Measurements from ENCODE around the gene ADGRG7.

DNA sequence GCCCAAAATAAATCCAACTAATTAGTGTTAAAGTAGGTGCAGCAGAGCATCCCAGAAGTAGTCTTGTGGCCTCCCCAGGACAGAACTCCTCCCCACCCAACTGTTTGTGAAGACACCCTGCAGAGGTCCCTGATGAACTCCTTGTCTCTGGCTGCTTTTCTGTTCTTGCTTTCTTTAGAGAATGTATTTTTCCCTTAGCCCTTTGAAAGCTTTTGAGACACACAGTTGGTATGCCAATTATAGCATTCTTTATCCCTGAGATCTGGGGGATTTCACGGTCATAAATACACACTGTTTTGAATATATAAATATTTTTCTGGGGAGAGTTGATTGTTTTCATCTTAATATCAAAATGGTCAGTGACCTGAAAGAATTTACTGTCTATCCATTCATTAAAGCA lies 109.7 kb downstream of the ADGRG7 start:
- TF ChIP-seq POLR2A (IDR thresholded peaks at IDR 0.05; ENCODE audit: low read depth): no peak
- TF ChIP-seq, protein P1, sequence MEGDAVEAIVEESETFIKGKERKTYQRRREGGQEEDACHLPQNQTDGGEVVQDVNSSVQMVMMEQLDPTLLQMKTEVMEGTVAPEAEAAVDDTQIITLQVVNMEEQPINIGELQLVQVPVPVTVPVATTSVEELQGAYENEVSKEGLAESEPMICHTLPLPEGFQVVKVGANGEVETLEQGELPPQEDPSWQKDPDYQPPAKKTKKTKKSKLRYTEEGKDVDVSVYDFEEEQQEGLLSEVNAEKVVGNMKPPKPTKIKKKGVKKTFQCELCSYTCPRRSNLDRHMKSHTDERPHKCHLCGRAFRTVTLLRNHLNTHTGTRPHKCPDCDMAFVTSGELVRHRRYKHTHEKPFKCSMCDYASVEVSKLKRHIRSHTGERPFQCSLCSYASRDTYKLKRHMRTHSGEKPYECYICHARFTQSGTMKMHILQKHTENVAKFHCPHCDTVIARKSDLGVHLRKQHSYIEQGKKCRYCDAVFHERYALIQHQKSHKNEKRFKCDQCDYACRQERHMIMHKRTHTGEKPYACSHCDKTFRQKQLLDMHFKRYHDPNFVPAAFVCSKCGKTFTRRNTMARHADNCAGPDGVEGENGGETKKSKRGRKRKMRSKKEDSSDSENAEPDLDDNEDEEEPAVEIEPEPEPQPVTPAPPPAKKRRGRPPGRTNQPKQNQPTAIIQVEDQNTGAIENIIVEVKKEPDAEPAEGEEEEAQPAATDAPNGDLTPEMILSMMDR (IDR thresholded peaks at IDR 0.05): no peak
- no peak for TF ChIP-seq EP300 (IDR thresholded peaks at IDR 0.05)
- TF ChIP-seq POLR2AphosphoS5 (IDR thresholded peaks at IDR 0.05): no peak
